Stimulated activated CD8-positive, alpha-beta memory T cell treated with anti-CD3 and anti-CD28 coated beads, Interleukin-4, amount 100 ng/mL, for 1 hour (primary cell): ENCODE data around the gene ZDHHC8.

Experiments
- DNase-seq, 2 donors: peaks; one replicate each; pipeline ENCODE4 v3.0.0-alpha.2; 2020; ENCODE audit warnings: low read depth in 2 of 2, low spot score in 1 of 2

Gene ZDHHC8

DNA sequence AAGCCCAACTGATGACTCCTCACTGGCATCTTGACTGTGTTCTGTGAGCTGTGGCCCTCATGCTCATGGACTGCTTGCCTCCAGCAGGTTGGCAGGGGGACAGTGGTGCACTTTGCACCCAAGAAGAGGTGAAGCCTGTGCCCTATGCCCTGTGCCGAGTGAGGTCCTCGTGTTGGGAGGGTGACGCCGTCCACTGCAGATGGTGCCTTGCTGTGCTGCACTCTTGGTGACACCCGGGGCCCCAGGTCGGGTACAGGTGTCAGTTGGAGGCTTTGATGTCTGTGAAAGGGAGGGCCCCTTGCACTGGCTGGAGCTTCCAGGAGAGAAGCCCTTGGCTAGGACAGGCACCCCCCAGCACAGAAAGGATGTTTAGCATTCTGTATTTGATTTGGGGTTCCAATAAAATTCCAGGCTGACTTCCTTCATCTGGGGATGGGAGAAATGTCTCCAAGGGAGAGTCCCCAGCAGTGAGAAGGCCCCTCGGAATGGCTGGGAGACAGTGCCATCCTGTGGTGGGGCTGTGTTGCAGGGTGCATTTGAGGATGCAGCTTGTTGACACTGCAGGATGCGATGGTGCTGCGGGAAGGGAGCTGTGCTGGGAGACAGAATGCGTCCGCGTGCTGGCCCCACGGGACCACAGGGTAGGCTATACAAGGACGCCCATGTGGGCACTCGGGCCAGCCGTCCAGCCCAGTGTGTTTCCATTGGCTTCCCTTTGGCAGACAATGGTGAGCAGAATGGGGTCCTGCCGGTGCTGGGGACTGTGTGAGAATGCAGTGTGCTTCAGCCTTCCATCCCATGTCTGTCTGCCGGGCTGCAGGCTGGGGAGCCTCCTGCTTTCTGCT, 2.5 kb upstream of the ZDHHC8 start:
- DNase-seq = no peak

DNA sequence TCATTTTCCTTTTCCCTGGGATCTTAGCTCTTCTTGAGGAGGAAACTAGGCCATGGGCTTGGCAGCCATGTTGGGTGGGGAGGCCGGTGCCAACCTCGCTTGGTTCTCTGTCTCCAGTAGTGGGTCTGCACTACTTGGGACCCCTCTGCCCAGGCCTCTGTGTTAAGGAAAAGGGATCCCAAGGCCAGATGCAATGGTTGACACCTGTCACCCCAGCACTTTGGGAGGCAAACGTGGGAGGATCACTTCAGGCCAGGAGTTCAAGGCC, 1.9 kb upstream of the ZDHHC8 start:
- no peak for DNase-seq

DNA sequence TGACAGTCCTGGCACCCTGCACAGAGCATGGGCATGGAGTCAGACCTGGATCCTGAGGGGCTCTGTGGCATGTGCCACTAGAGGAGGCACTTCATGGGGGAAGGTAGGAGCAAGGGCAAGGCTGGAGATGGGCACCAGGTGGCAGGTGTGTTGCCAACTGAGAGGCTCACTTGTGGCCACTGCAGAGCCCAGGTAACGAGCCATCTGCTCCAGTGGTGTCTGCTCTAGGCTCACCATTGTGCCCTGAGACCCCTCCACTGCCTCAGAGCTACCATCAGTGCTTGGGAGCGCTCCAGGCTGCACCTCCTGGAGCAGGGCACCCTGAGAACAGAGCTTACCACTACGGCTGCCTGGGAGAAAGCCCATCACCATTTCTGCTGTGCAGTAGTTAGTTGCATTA, 1.3 kb upstream of the ZDHHC8 start:
- DNase-seq = no peak

DNA sequence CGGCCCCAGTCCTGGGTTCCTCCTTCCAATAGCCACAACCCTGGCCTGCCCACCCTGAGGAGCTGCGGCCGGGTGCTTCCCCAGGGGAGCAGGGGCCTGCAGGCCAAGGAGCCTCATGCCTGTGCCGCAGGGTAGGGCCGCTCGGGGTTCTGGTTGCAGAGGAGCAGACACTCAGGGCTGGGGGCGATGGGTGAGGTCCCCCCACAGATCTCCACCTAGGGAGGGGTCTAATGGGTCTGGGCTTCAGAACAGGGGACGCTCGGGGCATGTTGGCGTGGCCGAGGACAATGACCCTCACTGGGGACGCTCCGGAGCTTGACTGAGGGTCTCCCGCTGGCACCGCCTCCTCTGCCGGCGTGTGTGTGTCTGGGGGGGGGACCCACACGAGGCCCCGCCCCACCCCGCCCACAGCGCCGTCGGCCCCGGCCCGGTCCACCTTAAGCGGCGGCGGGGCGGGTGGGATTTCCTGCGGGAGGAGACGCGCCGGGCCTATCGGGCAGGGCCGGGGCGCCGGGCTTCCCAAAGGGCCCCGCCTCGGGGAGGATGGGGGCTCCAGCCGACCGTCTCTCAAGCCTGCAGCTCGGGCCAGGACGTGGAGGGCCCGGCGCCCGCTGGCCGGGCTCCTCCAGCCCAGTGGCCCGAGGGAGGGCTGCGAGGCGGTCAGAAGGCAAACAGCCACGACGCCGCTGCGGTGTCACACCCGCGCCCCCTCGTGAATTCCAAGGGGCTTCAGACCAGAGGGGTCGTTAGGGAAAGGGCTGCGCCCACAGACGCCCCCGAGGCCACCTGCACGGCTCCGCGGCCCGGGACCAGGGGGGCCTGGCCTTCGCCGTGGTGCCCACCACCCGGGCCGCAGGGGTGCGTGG, 640 bp upstream of the ZDHHC8 start:
- peak; percentile 44 to 69 for DNase-seq

DNA sequence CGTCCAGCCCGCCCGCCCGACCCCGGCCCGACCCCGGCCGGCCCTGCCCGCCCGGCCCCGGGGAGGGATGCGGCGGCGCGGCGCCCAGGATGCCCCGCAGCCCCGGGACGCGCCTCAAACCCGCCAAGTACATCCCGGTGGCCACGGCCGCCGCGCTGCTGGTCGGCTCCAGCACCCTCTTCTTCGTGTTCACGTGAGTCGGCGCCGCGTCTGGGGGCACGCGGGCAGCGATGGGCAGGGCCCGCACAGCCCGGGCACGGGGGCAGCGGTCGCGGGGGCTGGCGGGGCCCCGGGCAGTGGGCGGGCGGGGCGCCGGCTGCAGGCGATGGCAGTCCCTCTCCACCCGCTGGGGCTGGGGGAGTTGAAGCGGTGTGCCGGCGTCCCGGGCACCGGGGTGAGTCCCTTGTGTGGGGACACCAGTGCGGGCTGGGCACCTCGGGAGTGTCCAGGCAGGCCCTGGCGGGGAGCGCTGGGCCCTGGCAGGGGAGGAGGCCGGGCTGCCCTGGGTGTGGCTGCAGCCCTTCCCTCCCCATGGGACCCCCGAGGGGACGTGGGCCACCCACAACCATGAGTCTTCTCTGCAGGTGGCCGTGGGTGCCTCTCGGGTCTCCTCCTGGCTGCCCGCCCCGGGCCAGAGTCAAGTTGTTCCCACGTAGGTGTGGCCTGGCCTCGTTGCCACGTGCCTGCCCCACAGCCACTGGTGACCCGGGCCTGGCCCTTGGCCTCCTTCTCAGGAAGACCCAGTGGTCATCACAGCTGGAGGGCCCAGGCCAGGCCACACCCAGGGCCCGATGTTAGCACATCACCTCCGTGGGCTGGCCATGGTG, 468 bp downstream of the ZDHHC8 start:
- no peak for DNase-seq

DNA sequence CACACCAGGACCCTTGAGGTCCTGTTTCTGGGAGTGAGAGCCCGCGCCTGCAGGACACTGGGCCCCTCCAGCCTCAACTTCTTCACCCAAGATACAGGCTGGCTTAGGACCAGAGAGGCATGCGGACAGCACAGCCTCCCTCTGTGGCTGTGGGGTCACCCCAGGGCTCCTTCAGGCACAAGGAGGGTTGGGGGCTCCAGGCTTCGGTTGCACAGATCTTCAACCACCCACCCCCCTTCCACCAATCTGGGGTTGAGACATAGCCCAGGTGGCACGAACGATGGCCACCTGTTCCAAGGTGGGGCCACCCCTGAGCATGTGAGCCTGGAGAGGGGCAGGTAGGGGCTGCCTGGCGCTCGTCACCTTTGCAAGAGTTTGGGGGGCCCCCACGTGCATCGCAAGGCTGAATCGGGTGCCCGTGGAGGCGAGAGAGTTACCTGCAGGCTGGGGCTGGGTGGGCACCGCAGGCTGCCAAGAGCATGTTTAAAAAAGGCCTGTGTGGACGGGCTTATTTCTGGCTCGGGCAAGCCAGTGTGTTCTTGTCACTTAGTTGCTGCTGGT, 1.2 kb downstream of the ZDHHC8 start:
- no peak for DNase-seq

DNA sequence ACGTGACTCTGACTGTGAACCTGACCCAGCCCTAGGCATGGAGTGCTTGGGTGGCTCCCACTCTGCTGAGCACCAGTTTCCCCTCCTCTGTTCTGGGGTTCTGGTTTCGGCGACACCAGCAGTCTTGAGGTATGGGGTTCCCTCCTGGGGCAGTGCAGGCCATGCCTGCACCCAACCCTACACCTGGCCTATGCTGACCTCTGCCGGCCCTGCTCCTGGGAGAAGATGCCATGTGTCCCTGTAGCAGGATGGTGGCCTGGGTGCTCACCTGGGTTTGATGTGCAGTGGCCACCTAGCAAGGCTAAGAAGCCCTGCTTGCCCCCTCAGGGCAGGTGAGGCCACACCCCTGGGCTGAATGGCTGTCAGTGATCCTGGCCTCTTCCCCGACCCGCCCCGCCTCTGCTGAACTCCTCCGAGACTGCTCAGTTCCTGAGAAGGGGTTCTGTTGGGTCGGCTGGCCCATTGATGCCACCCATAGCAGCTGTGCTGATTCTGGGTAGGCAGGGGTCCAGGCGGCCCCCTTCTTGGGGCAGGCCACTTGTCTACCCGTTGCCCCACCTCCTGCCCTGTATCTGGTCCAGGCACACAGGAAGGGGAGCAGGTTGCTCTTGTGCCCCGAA, 2.4 kb downstream of the ZDHHC8 start:
- DNase-seq = no peak

DNA sequence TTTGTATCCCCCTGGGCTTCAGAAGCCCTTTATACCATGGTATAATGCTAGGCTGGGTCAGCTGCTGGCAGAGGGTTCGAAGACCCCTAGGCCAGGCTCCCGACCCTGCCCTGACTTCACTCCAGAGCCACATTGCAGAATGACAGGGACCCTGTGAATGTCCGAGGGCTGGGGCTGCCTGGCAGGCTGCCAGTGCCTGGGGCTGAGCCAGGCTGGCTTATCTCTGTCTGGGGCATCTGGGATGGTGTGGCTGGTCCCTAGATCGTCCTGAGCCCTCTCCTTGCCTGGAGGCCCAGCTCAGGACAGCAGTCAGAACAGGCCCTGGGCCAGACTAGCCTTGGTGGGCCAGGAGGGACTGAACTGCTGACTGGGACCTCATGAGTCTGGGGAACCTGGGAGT, 3.7 kb downstream of the ZDHHC8 start:
- DNase-seq = no peak

DNA sequence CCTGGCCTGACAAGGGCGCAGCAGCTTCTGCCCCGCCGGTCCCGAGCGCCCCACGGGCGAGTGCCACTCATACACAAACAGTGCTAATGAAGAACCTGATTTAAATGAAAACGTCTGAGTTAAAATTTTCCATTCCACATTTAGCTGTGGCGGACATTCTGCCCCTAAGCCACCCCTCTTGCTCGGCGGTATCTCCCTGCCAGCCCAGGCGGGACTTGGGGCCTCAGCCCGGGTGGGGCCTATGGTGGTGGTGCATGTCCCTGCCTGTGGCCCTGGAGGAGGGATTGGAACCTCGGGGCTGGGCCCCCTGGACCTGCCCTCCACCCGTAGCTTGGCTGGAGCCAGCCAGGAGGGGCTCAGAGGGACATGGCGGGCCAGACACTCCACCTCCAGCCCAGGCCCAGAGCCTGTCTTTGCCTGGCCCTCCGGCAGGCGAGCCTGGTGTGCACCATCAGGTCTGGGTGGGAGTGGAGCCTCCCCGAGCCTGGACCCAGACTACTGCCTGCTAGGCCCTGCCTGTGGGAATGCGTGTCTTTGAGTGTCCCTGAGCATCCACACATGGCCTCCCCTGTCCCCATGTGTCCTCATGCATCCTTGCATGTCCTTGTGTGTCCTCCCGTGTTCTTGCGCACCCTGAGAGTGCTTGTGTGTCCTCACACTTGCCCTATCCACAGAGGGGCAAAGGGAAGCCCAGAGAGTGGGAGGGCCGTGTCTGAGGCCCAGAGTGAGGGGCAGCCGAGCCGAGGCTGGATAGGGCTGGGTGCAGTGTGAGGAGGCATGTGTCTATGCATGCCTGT, 4.4 kb downstream of the ZDHHC8 start:
- DNase-seq = no peak

DNA sequence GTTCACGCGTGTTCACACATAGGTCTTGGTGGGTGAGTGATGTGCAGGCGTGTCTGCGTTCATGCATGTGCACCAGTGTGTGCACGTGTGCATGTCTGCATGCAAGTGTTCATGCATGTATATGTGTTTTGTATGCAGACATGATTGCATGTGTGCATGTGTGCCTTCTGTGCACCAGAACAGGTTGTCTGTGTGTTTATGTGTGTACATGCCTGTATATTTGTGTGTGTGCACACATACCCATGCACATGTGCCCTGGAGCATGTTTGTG, 4.9 kb downstream of the ZDHHC8 start:
- no peak for DNase-seq

DNA sequence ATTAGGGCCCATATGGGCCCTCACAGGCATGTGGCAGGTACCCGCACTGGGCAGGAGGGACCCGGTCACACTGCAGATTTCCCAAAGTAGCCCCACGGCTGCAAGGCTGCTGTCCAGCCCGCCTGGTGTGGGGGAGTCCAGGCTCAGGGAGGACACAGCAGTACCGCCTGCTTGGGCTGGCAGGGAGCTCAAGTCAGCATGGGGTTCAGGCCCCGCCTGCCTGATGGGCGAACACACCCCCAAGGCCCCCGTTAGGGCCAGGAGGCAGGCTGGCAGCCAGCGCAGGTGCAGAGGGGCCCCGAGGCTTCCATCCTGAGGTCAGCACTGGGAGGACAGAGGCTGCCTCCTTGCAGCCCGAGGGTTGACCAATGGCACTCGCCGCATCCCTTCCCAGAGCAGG, 5.5 kb downstream of the ZDHHC8 start:
- no peak for DNase-seq

DNA sequence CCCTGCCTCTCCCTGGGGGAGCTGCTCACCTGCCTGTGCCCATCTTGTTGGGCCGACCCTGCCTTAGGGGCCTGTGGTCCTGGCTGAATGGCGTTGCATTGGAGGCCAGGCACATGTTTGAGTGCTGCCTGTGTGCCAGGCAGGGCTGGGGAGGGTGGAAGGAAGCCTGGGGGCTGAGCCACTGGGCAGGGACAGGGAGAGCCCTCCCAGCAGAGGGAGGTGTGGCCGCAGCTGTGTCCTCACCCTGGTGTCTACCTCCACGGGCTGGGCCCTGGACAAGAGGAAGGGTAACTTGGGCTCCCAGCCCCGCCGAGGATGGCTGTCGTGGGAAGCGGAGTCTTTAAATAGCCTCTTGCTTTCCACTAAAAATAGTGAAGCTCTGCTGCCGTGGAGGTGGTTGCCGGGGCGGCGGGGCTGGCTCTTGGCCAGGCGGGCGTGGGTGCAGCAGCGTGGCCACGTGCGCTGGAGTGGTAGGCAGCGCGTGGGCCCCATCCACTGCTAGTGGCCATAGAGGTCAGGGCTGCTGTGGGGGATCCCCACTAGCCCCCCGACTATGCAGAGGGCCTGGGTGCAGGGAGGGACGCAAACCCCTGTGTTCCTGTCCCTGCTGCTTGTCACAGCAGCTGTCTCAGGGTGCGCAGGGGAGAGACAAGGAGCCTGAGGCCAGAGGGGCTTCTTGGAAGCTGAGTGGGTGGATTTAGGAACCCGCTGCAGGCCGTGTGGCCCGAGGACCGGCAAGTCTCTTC, 6.2 kb downstream of the ZDHHC8 start:
- DNase-seq = no peak

DNA sequence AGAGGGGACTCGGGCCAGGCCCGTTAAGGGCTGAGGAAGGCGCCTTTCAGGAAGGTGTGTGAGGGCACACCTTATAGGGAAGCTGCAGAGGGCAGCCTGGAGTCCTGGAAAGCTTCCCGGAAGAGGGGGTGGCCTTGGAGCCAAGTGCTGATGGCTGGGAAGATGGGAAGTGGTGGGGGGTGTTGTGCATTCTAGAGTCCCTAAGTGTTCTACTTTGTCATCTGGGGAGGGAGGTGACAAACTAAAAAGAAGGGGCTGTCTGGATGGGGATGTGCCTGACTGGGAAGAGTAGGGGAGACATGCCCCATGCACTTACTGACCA, 6.8 kb downstream of the ZDHHC8 start:
- no peak for DNase-seq

DNA sequence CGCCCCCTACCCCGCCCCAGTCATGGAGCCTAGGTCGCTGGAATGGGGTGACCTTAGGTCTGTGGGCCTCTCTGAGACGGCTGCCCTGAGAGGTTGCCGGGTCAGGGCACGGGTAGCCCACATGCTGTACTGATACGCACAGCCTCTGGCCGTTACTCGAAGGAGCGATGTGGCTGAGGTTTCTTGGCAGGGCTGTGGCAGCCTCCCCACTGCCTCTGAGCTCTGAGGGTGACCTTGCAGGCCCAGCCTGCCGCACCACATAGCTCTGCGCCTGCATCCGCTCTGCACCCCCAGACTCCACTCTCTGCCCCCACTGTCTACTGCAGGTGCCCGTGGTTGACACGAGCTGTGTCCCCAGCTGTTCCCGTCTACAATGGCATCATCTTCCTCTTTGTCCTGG, 7.3 kb downstream of the ZDHHC8 start:
- no peak for DNase-seq

DNA sequence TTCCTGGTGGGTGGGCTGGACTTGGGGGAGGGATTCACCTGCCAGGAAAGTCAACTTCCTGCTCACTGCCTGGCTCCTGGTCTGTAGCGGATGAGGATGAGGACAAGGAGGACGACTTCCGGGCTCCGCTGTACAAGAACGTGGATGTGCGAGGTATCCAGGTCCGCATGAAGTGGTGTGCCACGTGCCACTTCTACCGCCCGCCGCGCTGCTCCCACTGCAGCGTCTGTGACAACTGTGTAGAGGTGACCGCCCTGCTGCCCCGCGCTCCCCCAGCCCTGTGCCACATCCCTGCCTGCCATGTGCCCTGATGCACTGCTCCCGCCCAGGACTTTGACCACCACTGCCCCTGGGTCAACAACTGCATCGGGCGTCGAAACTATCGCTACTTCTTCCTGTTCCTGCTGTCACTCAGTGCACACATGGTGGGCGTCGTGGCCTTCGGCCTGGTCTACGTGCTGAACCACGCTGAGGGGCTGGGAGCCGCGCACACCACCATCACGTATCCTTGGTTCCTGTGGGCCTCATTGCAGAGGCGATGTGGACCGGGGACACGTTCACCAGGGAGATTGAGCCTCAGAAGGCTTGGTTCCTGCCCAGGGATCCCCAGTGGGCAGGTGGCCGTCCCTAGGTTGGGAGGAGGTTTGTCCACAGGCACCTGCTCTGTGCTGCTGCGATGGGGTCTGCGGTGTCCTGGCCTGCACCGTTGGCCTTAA, 7.9 kb downstream of the ZDHHC8 start:
- DNase-seq = no peak

DNA sequence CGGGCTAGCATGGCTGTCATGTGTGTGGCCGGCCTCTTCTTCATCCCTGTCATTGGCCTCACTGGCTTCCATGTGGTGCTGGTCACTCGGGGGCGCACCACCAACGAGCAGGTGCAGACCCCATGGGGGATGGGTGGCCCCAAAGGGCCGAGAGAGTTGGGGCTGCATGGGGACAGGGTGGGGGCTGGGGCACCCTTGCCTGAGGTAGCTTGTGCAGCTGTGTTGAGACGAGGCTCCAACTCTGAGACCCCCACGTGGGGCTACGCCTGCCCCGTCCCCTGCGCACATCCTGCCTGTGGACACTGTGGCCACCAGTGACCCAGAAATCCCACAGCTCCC, 8.5 kb downstream of the ZDHHC8 start:
- no peak for DNase-seq

DNA sequence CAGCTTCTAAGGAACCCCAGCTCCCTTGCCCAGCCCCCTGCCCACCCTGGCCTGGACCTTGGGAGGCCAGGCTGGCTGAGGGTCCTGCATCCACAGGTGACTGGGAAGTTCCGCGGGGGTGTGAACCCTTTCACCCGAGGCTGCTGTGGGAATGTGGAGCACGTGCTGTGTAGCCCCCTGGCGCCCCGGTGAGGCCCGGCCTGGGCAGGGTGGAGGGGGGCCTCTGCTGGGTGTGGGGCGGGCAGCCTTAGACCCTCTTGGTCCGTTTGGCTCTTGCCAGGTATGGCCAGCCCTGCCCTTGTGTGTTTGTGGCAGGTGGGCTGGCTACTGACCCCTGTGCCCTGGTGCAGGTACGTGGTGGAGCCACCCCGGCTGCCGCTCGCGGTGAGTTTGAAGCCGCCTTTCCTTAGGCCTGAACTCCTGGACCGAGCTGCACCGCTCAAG, 8.9 kb downstream of the ZDHHC8 start:
- no peak for DNase-seq

DNA sequence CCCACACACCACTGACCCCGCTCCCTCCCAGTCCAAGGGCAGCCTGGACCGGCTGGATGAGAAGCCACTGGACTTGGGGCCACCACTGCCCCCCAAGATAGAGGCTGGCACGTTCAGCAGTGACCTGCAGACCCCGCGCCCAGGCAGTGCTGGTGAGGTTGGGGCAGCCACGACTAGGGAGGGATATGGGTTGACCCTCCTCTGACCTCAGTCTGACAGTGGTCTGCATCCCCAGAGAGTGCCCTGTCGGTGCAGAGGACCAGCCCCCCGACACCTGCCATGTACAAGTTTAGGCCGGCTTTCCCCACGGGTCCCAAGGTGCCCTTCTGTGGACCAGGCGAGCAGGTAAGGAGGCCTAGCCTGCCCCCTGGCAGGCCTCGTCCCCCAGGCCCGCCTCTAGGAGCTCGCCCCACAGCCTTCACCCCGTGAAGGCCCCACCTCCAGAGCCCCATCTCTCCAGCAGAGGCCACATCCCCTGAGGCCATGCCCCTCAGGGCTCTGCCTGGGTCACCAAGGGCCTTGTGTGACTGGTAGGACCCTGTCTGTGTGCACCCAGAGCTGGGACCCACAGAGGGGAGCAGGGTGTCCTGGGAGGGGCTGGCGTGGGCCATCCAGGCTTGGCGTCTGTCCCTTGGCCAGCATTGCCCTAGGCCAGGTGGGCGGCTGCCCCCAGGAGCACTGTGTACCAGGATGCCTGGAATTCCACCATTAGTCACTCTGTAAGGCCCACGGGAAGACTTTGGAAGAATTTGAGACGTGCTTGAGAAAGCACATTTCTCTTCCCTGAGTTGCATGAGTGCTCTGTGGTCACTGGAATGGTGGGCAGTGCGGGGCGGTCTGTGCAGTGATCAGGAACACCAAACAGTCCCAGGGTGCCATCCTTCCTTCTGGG, 9.8 kb downstream of the ZDHHC8 start:
- DNase-seq = no peak
